Endothelial cell of umbilical vein (primary cell): ENCODE measurements around the gene NR2E1.

ENCODE experiments used
- CTCF ChIP-seq, 2 donors: IDR thresholded peaks; 1 replicate in 1 of 2; 2 replicates in 1 of 2; pipeline ENCODE4 v1.5.1; 2011; ENCODE audit warnings: low read length in 2 of 2, mild to moderate bottlenecking in 2 of 2, moderate library complexity in 2 of 2, control low read depth in 1 of 2, inconsistent platforms in 1 of 2, low read depth in 1 of 2; ENCODE audit not compliant: insufficient read depth in 1 of 2; ENCODE audit errors: extremely low read depth in 1 of 2
- EZH2 ChIP-seq: IDR thresholded peaks from 2 replicates; pipeline ENCODE4 v1.6.1; 2012; ENCODE audit warnings: borderline replicate concordance, low read depth, mild to moderate bottlenecking, moderate library complexity, low read length, inconsistent platforms; ENCODE audit not compliant: severe bottlenecking
- POLR2A ChIP-seq: IDR thresholded peaks from 2 replicates; pipeline ENCODE4 v1.6.1; 2012; ENCODE audit warnings: low read depth, mild to moderate bottlenecking, control low read depth, low read length

GRCh38 chr6:108187519-108187918, 21.7 kb downstream of the NR2E1 start:
- TF ChIP-seq EZH2 (no peak), CTCF (IDR thresholded peaks at IDR 0.05; ENCODE audit: extremely low read depth in 1 of 2, insufficient read depth in 1 of 2, low read depth in 1 of 2, low read length in 2 of 2) (no peak), POLR2A (no peak)
